GF-D8 (cell line): ENCODE results near the gene PRAF2.

ENCODE experiments used
- DNase-seq: peaks from one replicate; lab custom pipeline; 2025; lab: John Stamatoyannopoulos, UW

The PRAF2 gene

DNA sequence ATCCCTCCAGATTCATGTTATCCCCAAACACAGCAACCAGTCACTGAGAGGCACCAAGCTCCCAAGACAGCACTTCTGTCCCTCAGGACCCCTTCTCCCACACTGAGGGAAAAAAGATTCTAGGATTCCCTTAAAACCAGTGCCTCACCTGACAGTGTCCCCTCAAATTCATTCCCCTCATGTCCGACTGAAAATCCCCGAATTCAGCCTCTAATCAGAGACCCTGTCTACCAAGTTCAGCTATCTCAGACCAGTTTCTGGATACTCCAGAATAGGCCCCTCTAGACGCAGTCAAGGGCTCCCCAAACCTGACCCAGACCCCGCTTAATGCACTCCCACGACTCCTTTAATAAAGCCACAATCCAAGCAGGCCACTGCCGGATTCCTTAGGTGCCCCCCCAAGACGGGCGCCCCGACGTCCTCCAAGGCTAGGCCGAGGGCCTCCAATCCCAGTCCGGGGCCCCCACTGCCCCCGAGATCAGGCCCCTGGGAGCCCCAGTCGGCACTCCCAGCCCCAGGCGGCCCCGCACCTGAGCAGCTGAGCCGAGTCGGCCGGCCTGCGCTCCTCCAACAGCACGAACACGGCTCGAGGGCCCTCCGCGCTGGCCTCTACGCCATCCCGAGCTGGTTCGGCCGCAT is 31.1 kb downstream of the PRAF2 start:
- DNase-seq = no peak

DNA sequence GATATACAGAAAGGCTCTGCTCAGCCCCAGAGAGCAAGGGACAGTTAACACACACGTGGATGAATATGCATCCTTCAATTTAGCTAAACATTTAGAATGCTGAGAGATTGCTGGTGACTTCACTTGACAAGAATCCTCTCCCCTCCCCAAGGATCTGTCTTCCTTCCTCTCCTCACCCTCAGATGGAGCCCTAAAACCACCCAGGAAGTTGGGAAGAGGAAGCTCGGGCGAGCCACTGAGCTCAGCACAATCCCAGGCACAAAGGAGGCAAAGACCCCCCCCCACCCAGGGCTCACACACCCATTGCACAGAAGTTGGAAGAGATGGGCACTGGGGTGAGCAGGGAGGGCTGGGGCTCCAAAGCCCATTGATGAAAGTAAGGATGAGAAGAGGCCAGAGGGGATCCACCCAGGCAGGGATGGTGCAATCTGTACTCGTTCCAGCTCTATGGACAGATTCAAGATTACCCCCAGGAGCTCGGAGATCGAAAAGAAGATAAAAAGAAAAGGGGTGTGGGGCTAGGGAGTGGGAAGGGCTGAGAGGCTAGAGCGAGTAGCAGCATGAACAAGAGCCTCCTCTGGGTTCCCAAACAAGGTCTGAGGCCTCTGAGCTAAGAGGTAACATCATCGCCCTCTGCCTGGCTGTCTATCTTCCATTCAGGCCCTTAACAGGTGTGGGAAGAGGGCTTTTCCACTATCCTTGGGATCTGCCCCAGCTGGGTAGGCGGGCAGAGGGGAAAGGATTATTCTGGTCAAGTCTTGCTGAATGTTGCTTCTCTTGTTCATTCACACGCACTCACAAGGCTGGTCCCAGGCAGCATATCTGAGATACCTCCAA is 31.8 kb downstream of the PRAF2 start:
- no peak for DNase-seq

DNA sequence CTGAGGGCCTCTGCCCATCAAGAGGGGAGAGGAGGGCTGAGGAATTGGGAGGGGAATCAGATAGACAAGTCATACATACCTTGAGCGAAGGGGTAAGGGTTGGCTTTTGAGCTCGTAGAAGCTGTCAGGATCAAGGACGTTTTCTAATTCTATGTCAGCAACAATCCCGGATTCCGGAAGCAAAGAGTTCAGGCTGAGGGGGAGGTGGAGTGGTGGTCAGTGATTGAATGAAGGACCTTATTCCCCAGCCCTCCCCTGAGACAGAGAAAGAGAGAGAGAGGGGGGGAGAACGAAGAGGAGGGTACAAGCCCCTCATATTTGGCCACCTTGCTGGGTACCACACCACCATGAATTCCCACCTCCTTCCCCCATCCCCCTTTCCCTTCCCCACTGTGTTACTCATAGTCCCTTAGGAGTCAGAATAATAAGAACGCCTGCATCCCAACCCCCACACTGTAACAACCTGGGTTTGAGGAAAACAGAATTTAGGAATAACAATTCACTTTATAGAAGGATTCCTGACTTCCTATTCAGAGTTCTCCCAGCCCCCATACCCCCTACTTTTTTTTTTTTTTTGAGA is 33.3 kb downstream of the PRAF2 start:
- no peak for DNase-seq

DNA sequence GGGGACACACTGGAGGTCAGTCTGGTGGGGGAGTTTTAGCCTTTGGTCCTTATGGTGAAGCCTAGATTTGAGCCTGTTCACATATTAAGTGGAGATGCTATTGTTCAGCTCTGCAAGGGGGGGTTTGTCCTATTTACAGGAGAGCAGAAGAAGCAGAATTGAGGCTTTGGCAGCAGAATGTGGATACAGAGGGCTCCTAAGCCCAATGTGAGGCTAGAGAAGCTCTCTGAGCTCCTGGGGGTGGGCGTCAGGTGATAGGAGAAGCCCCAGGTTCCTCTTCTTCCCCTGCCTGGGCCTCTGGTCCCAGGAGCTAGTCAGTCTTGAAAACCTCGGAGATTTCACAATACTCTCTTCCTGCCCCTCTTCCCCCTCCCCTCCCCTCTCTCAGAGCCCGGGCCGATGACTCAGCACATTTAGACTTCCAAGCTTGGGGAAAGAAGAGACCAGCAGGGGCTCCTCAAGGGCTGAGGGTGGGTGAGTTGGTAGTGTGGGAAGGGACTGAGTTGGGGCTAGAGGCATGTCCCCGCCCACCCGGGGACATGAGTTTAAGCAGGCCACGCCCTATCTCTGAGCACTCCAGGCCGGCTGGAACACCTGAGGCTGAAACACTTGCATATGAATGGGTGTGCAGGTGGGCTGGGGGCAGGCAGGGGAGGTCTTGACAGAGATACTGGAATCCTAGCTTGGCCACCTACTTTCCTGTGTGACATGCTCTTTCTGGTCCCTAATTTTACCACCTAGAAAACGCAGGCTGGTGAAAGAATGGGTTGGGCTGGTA is 34.0 kb downstream of the PRAF2 start:
- DNase-seq = peak; percentile 80

DNA sequence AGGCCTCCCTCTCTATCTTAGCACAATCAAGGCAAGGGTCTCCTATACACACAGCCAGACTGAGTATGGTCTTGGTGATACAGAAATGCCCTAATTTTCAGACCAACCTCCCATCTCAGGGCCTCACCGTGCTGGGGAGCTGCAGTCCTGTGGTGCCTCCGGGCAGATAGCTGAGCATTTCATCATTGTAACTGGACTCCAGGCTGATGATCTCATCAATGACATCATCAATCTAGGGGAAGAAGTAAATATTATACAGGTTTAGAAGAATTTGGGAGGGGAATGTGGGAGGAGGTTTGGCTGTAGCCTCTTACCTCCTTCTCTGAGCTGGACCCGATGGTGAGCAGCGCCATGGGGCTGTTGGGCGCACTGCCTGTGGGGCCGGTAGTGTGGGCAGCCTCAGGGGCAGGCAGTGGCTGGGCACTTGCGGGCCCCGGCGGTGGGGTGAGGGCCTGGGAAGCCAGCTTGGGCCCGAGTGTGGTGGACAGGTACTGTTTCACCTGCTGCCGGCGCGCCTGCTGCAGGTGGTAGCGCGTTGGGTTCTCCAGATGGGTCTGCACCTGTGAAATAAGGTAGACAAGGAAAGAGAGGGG is 35.8 kb downstream of the PRAF2 start:
- no peak for DNase-seq

DNA sequence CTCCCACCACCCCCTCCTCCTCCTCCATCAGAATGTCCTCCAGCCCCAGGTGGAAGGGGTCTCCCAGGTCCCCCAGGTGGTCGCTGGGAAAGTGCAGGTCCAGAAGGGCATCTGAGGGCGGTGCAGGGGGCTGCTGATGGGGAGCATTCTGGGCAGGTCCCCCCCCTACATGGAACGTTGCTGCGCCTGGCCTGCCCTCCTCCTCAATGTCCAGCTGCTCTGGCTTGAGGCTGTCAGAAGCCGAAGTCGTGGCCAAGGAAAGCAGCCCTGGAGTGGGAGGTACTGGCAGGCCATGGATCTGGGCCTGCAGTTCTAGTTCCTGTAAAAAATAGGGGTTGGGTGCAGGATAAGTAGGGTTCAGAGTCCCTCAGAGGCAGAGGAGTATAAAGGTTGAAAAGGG is 43.5 kb downstream of the PRAF2 start:
- DNase-seq = no peak

DNA sequence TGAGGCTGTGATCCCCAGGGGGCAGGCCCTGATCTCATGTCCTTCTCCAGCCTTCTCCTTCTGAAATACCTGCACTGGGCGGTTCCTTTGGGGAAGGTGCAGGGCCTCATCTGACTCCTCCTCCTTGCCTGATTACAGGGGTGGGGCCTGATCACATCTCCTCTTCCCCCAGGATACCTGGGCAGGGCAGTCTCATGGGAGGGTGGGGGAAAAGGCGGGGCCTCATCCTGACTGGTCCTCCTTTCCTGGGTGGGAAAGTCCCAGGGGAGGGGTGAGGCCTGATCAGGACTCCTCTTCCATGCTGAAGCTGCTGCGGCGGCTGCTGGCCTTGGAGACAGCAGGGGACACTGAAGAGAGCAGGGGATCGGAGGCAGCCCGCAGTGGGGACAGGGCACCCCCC is 43.9 kb downstream of the PRAF2 start:
- DNase-seq = no peak
